ENCODE data around the gene MEIG1. TPM values are rescaled to one million over a fixed set of nuclear protein-coding genes. Genes with fewer than 3 reads are reported as not detected.
"Not testable (repeated sequence)": the region's sequence is repeated elsewhere in the genome, so short reads cannot be mapped to it uniquely, and the experiment has no call there.

Gene MEIG1
- total RNA-seq, 4 donors from 2014 or later = not detected

- no peak overlapping the region for H3K27ac ChIP-seq
- no peaks in the 10 kb centered on the region for H3K36me3 ChIP-seq
- no peak for DNase-seq
- no peaks in the 10 kb centered on the region for H3K27me3 ChIP-seq
- no peak for TF ChIP-seq CTCF (IDR thresholded peaks at IDR 0.05)
- no peak for TF ChIP-seq POLR2A (IDR thresholded peaks at IDR 0.05)
- intact Hi-C loops (cut with DNase I) = no loop called here
- no peak overlapping the region for H3K4me3 ChIP-seq (replicated peaks in 1 of 3)
- WGBS, 2 donors = 27% methylated on average over 21 of the region's 21 CpGs
- H3K4me1 ChIP-seq = no peaks in the 10 kb centered on the region
- H3K9me3 ChIP-seq = no peaks in the 10 kb centered on the region
These were observed 16.6 kb downstream of the MEIG1 start for GRCh38 chr10:14975672-14976273.

GRCh38 chr10:14982744-14983143 lies 23.6 kb downstream of the MEIG1 start:
- Histone ChIP-seq H3K36me3 (no peaks in the 10 kb centered on the region), H3K4me1 (no peaks in the 10 kb centered on the region), H3K4me3 (replicated peaks in 1 of 3) (no peak overlapping the region), H3K27me3 (no peaks in the 10 kb centered on the region), H3K27ac (no peak overlapping the region), H3K9me3 (no peaks in the 10 kb centered on the region)
- TF ChIP-seq CTCF (IDR thresholded peaks at IDR 0.05) (no peak), POLR2A (IDR thresholded peaks at IDR 0.05) (no peak)
- 92% methylated on average over 3 of the region's 3 CpGs for WGBS, 2 donors
- intact Hi-C loops (cut with DNase I) = no loop called here
- no peak for DNase-seq

GRCh38 chr10:14989552-14989951 lies 30.4 kb downstream of the MEIG1 start:
- H3K4me3 ChIP-seq (replicated peaks in 1 of 3); H3K27ac ChIP-seq; H3K4me1 ChIP-seq; H3K27me3 ChIP-seq; H3K36me3 ChIP-seq; DNase-seq; H3K9me3 ChIP-seq; intact Hi-C loops (cut with DNase I): not testable (repeated sequence)
- WGBS, 2 donors = 92 to 95% methylated on average over 6 of the region's 6 CpGs

- H3K4me3 ChIP-seq (replicated peaks in 1 of 3); H3K9me3 ChIP-seq; H3K4me1 ChIP-seq; intact Hi-C loops (cut with DNase I); H3K27ac ChIP-seq; H3K36me3 ChIP-seq; H3K27me3 ChIP-seq: not testable (repeated sequence)
- TF ChIP-seq CTCF (IDR thresholded peaks at IDR 0.05) = peak in 4 of 6 experiments; percentile 16 to 40 (median 32)
- peak; percentile 68 to 70 for DNase-seq
- WGBS, 2 donors = 33 to 49% methylated on average over 16 to 18 of the region's 19 CpGs
These were observed 32.0 kb downstream of the MEIG1 start for GRCh38 chr10:14991035-14991749.

GRCh38 chr10:14992336-14992735 lies 33.1 kb downstream of the MEIG1 start:
- DNase-seq; H3K4me1 ChIP-seq; H3K27me3 ChIP-seq; H3K9me3 ChIP-seq; H3K4me3 ChIP-seq (replicated peaks in 1 of 3); H3K36me3 ChIP-seq; intact Hi-C loops (cut with DNase I); H3K27ac ChIP-seq: not testable (repeated sequence)
- WGBS, 2 donors = 92 to 94% methylated on average over 9 of the region's 9 CpGs

- WGBS, 2 donors = 78 to 83% methylated on average over 32 of the region's 32 CpGs
- DNase-seq; H3K4me3 ChIP-seq (replicated peaks in 1 of 3): not testable (repeated sequence)
These were observed 34.6 kb downstream of the MEIG1 start for GRCh38 chr10:14993500-14994455.

More at GRCh38 chr10:14993500-14994455, 34.6 kb downstream of the MEIG1 start:
- H3K36me3 ChIP-seq; H3K9me3 ChIP-seq; H3K27ac ChIP-seq; H3K4me1 ChIP-seq; intact Hi-C loops (cut with DNase I); H3K27me3 ChIP-seq: not testable (repeated sequence)

All from thyroid gland (tissue), 4 donors.